HCT116 (cell line): ENCODE results near the gene TMEFF2.

ENCODE experiments used
- CTCF ChIP-seq, 3 experiments: fragments of 200-600 bp in 1 of 3; sonication (generic) in 1 of 3; IDR thresholded peaks in 2 of 3; conservative IDR thresholded peaks in 1 of 3; 2 replicates each; pipeline ENCODE4 v1.5.1; 2012 to 2017; ENCODE audit warnings: low read depth in 2 of 3, low read length in 2 of 3, antibody characterized with exemption in 1 of 3, borderline replicate concordance in 1 of 3, control low read depth in 1 of 3, mild to moderate bottlenecking in 1 of 3, mixed read lengths in 1 of 3, mixed run types in 1 of 3, moderate library complexity in 1 of 3; ENCODE audit not compliant: insufficient read depth in 1 of 3
- JUND ChIP-seq: IDR thresholded peaks from 2 replicates; pipeline ENCODE4 v1.6.1; 2012
- MAX ChIP-seq: IDR thresholded peaks from 2 replicates; pipeline ENCODE4 v1.6.1; 2012
- REST ChIP-seq: IDR thresholded peaks from 2 replicates; pipeline ENCODE4 v1.6.1; 2012; ENCODE audit warnings: low read depth
- ZBTB33 ChIP-seq: IDR thresholded peaks from 2 replicates; pipeline ENCODE4 v1.6.1; 2011; ENCODE audit warnings: mild to moderate bottlenecking, low read length, moderate library complexity; ENCODE audit not compliant: insufficient replicate concordance; ENCODE audit errors: extremely low read depth

- TF ChIP-seq CTCF (IDR thresholded peaks at IDR 0.05 in 2 of 3, conservative IDR thresholded peaks at IDR 0.05 in 1 of 3; ENCODE audit: borderline replicate concordance in 1 of 3, insufficient read depth in 1 of 3, low read depth in 2 of 3, low read length in 2 of 3) (no peak), REST (no peak), MAX (no peak), JUND (no peak), ZBTB33 (no peak)
Measured at GRCh38 chr2:192148241-192148619, 46.5 kb downstream of the TMEFF2 start.
